Activated B cell treated with CpG ODN at 0.5 μM for 24 hours (primary cell): ENCODE measurements around the gene TRMT44. TPM values are rescaled to one million over a fixed set of nuclear protein-coding genes. Genes with fewer than 3 reads are reported as not detected.

Source experiments
- ATAC-seq: fragments of 200-7000 bp; cut with Tn5 transposase; one replicate; pipeline ENCODE4 v1.10.0; 2021; ENCODE audit warnings: low read depth, mild to moderate bottlenecking, moderate library complexity
- CTCF ChIA-PET: fragments of 350-600 bp; sonication (Branson Sonifier 250); formaldehyde crosslinking; loops from one replicate; lab custom pipeline; 2021; ENCODE audit warnings: antibody characterized with exemption; lab: Charles Lee
- POLR2A ChIA-PET: fragments of 350-600 bp; sonication (Branson Sonifier 250); formaldehyde crosslinking; loops from one replicate; lab custom pipeline; 2021; ENCODE audit warnings: antibody characterized with exemption; lab: Charles Lee
- DNase-seq: peaks from one replicate; pipeline ENCODE4 v3.0.0; 2022
- H3K27ac Mint-ChIP-seq: one replicate; pipeline ENCODE4 v1.8.0; 2020; ENCODE audit warnings: mixed read lengths
- H3K27me3 Mint-ChIP-seq: one replicate; pipeline ENCODE4 v1.8.0; 2021; ENCODE audit warnings: mixed read lengths
- H3K36me3 Mint-ChIP-seq: one replicate; pipeline ENCODE4 v1.8.0; 2021; ENCODE audit warnings: low read depth, mixed read lengths
- H3K4me1 Mint-ChIP-seq: one replicate; pipeline ENCODE4 v1.8.0; 2021; ENCODE audit warnings: mixed read lengths
- H3K4me3 Mint-ChIP-seq: one replicate; pipeline ENCODE4 v1.8.0; 2020; ENCODE audit warnings: mild to moderate bottlenecking, mixed read lengths
- H3K9me3 Mint-ChIP-seq: one replicate; pipeline ENCODE4 v1.8.0; 2020; ENCODE audit warnings: mixed read lengths
- CTCF ChIP-seq: fragments of 200-600 bp; IDR thresholded peaks from one replicate; pipeline ENCODE4 v1.8.0; 2022; ENCODE audit warnings: antibody characterized with exemption, mild to moderate bottlenecking
- intact Hi-C: fragments of 100-400 bp; cut with micrococcal nuclease; formaldehyde crosslinking; loops from one replicate; pipeline ENCODE4 v1.15.1; 2024
- total RNA-seq: library from RNA; stranded (reverse); gene quantifications from 2 replicates; pipeline ENCODE4 v1.2.3, GENCODE V29; 2022

Gene TRMT44
- total RNA-seq, 1 donor from 2014 or later = 33.8 TPM

GRCh38 chr4:8501781-8502180, 61.2 kb downstream of the TRMT44 start:
- H3K4me1 Mint-ChIP-seq = no peaks in the 10 kb centered on the region
- TF ChIP-seq CTCF = no peak
- DNase-seq (no peak), ATAC-seq (no peak)
- H3K27me3 Mint-ChIP-seq = no peaks in the 10 kb centered on the region
- ChIA-PET POLR2A (no interaction called here), CTCF (no interaction called here)
- H3K9me3 Mint-ChIP-seq = peaks cover 9% of the 10 kb centered on the region
- no peak overlapping the region for H3K27ac Mint-ChIP-seq
- H3K36me3 Mint-ChIP-seq = peaks cover 5% of the 10 kb centered on the region
- intact Hi-C loops = no loop called here
- no peak overlapping the region for H3K4me3 Mint-ChIP-seq

GRCh38 chr4:8502371-8502770, 61.8 kb downstream of the TRMT44 start:
- intact Hi-C loops = no loop called here
- TF ChIP-seq CTCF = no peak
- Mint-ChIP-seq H3K36me3 (peaks cover 2% of the 10 kb centered on the region), H3K27me3 (no peaks in the 10 kb centered on the region), H3K27ac (no peak overlapping the region), H3K4me3 (no peak overlapping the region), H3K9me3 (peaks cover 9% of the 10 kb centered on the region), H3K4me1 (no peaks in the 10 kb centered on the region)
- POLR2A ChIA-PET = no interaction called here
- CTCF ChIA-PET = no interaction called here
- ATAC-seq (no peak), DNase-seq (no peak)

- H3K9me3 Mint-ChIP-seq = peaks cover 9% of the 10 kb centered on the region
- no peak overlapping the region for H3K27ac Mint-ChIP-seq
- no peaks in the 10 kb centered on the region for H3K4me1 Mint-ChIP-seq
- DNase-seq (no peak), ATAC-seq (no peak)
- no peaks in the 10 kb centered on the region for H3K27me3 Mint-ChIP-seq
- POLR2A ChIA-PET = no interaction called here
- intact Hi-C loops = no loop called here
- TF ChIP-seq CTCF = no peak
- CTCF ChIA-PET = no interaction called here
- no peak overlapping the region for H3K4me3 Mint-ChIP-seq
- H3K36me3 Mint-ChIP-seq = no peaks in the 10 kb centered on the region
Observed at GRCh38 chr4:8502836-8503585, 62.4 kb downstream of the TRMT44 start.

- no peak overlapping the region for H3K27ac Mint-ChIP-seq
- ATAC-seq (no peak), DNase-seq (no peak)
- no peaks in the 10 kb centered on the region for H3K36me3 Mint-ChIP-seq
- intact Hi-C loops = no loop called here
- no peak overlapping the region for H3K4me3 Mint-ChIP-seq
- ChIA-PET POLR2A (no interaction called here), CTCF (no interaction called here)
- no peak for TF ChIP-seq CTCF
- no peaks in the 10 kb centered on the region for H3K27me3 Mint-ChIP-seq
- H3K4me1 Mint-ChIP-seq = no peaks in the 10 kb centered on the region
- H3K9me3 Mint-ChIP-seq = peaks cover 6% of the 10 kb centered on the region
Observed at GRCh38 chr4:8503801-8504200, 63.2 kb downstream of the TRMT44 start.

GRCh38 chr4:8504279-8505007, 63.9 kb downstream of the TRMT44 start:
- Mint-ChIP-seq H3K4me1 (no peaks in the 10 kb centered on the region), H3K27me3 (no peaks in the 10 kb centered on the region), H3K9me3 (peaks cover 6% of the 10 kb centered on the region), H3K4me3 (no peak overlapping the region), H3K36me3 (no peaks in the 10 kb centered on the region), H3K27ac (no peak overlapping the region)
- intact Hi-C loops = no loop called here
- TF ChIP-seq CTCF = no peak
- DNase-seq = no peak
- ChIA-PET POLR2A (no interaction called here), CTCF (no interaction called here)
- ATAC-seq = no peak
